Tibial nerve (tissue), 4 donors: ENCODE data around the gene HTR3D. TPM values are rescaled to one million over a fixed set of nuclear protein-coding genes. Genes with fewer than 3 reads are reported as not detected.
"Not testable (repeated sequence)": the region's sequence is repeated elsewhere in the genome, so short reads cannot be mapped to it uniquely, and the experiment has no call there.

Experiments used
- DNase-seq, 2 donors: peaks; one replicate each; pipeline ENCODE4 v3.0.0-alpha.2; 2019; ENCODE audit warnings: low spot score in 2 of 2
- H3K27ac ChIP-seq, 4 donors: fragments of 200-600 bp; sonication (generic) in 3 of 4; one replicate each; pipeline ENCODE4 v1.5.1; 2017 to 2019; ENCODE audit warnings: mild to moderate bottlenecking in 1 of 4
- H3K27me3 ChIP-seq, 2 donors: fragments of 200-600 bp; sonication (generic) in 1 of 2; one replicate each; pipeline versions ENCODE4 v1.5.1 to v1.6.0; 2017 to 2019
- H3K36me3 ChIP-seq, 3 donors: fragments of 200-600 bp; sonication (generic); one replicate each; pipeline ENCODE4 v1.5.1; 2018 to 2019
- H3K4me1 ChIP-seq, 4 donors: fragments of 200-600 bp; sonication (generic) in 3 of 4; one replicate each; pipeline ENCODE4 v1.5.1; 2017 to 2019
- H3K4me3 ChIP-seq, 4 donors: fragments of 200-600 bp; sonication (generic) in 3 of 4; one replicate each; pipeline ENCODE4 v1.5.1; 2017 to 2019; ENCODE audit warnings: mild to moderate bottlenecking in 1 of 4, moderate library complexity in 1 of 4
- H3K9me3 ChIP-seq, 4 donors: fragments of 200-600 bp; sonication (generic) in 3 of 4; one replicate each; pipeline ENCODE4 v1.5.1; 2017 to 2019
- CTCF ChIP-seq, 5 experiments: fragments of 200-600 bp in 3 of 5; fragments of 450-650 bp in 2 of 5; sonication (generic) in 3 of 5; IDR thresholded peaks; one replicate each; pipeline ENCODE4 v1.5.1; 2016 to 2019; ENCODE audit warnings: antibody characterized with exemption in 5 of 5, mild to moderate bottlenecking in 3 of 5, moderate library complexity in 2 of 5
- EP300 ChIP-seq, 2 donors: sonication (generic); formaldehyde crosslinking; IDR thresholded peaks; one replicate each; pipeline ENCODE4 v1.6.1; 2017; ENCODE audit warnings: antibody characterized with exemption in 2 of 2, mild to moderate bottlenecking in 1 of 2
- POLR2A ChIP-seq, 2 donors: fragments of 450-650 bp; IDR thresholded peaks; one replicate each; pipeline ENCODE4 v1.6.1; 2017; ENCODE audit warnings: antibody characterized with exemption in 2 of 2, mild to moderate bottlenecking in 2 of 2, moderate library complexity in 2 of 2
- WGBS, 2 donors: methylation state at CpG; one replicate each; pipeline ENCODE4 v1.1.5; 2018; 5-methylcytosine and 5-hydroxymethylcytosine counted together
- total RNA-seq, 4 donors: library from RNA; depleted of rRNA; stranded (reverse); fragments of >200 nt; gene quantifications; one replicate each; pipeline ENCODE4 v1.1.0, GENCODE V29; 2016

Gene HTR3D
- total RNA-seq, 4 donors from 2014 or later, result not detected

GRCh38 chr3:184003187-184003967, 28.2 kb upstream of the HTR3D start:
- Histone ChIP-seq H3K27me3 (no peaks in the 10 kb centered on the region), H3K4me3 (no peak overlapping the region), H3K4me1 (peaks cover 0 to 25% (median 0%) of the 10 kb centered on the region in 4 donors), H3K27ac (no peak overlapping the region), H3K36me3 (peaks cover 0 to 8% (median 0%) of the 10 kb centered on the region in 3 donors), H3K9me3 (no peaks in the 10 kb centered on the region)
- no peak for TF ChIP-seq EP300 (IDR thresholded peaks at IDR 0.05)
- no peak for TF ChIP-seq POLR2A (IDR thresholded peaks at IDR 0.05)
- no peak for TF ChIP-seq CTCF (IDR thresholded peaks at IDR 0.05)
- no peak for DNase-seq
- 84 to 85% methylated on average over 5 of the region's 5 CpGs for WGBS, 2 donors

DNA sequence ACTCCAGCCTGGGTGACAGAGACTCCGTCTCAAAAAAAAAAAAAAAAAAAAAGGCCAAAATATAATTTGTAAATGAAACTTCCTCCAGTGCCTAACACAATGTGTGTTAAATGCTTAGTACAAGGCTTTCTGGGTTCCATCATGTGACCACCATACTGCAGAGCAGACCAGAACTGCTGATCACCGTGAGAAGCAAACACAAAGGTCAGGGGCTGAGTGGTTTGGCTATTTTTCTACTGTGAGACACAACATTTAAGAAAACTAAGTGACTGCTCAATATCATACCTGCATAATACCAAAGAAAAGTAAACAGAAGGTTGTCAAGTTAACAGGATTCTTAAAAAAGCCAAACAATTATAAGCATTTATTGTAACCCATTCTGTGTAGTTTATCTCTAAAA, 27.1 kb upstream of the HTR3D start:
- peaks cover 0 to 19% (median 0%) of the 10 kb centered on the region in 3 donors for H3K36me3 ChIP-seq
- no peak overlapping the region for H3K4me3 ChIP-seq
- peak in 1 of 2 donors; percentile 26 for DNase-seq
- H3K4me1 ChIP-seq, result peaks cover 0 to 25% (median 0%) of the 10 kb centered on the region in 4 donors
- 50 to 68% methylated on average over 2 of the region's 2 CpGs for WGBS, 2 donors
- H3K27ac ChIP-seq, result no peak overlapping the region
- H3K9me3 ChIP-seq, result no peaks in the 10 kb centered on the region
- peak in 1 of 2 donors; percentile 52 for TF ChIP-seq EP300 (IDR thresholded peaks at IDR 0.05)
- TF ChIP-seq POLR2A (IDR thresholded peaks at IDR 0.05), result no peak
- no peak for TF ChIP-seq CTCF (IDR thresholded peaks at IDR 0.05)
- H3K27me3 ChIP-seq, result no peaks in the 10 kb centered on the region

DNA sequence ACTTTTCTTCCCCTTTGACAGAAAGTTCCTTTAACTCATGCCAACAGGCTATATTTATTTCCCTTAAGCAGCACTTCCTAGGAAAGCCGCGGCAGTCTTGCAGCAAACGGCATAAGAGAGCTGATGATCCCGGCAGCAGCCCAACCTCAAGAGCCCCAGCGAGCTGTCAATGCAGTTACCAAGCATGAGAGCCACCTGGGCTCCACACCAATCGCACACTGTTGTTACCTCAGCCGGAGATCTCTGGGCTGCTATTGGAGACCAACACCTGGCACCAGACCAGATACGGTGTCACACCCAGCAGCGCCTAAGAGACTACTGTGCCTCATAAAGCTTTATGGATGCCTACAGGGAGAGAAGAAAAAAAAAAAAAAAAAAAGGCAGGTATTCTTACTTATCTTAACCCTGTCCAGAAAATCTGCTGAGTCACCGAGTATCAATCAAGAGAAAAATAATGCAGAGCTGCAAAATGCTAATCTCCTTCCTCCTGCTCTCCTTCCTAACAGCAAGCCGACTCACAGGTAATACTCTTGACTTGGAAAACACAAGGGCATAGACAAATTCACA, 25.5 kb upstream of the HTR3D start:
- H3K36me3 ChIP-seq, result peaks cover 0 to 28% (median 0%) of the 10 kb centered on the region in 3 donors
- peak overlapping the region in 2 of 4 donors; percentile 48 to 63 for H3K27ac ChIP-seq
- H3K4me3 ChIP-seq, result peak overlapping the region in 1 of 4 donors; percentile 36
- TF ChIP-seq EP300 (IDR thresholded peaks at IDR 0.05) (peak in 1 of 2 donors; percentile 31), CTCF (IDR thresholded peaks at IDR 0.05) (no peak)
- 50 to 60% methylated on average over 11 of the region's 11 CpGs for WGBS, 2 donors
- H3K4me1 ChIP-seq, result peaks cover 0 to 25% (median 0%) of the 10 kb centered on the region in 4 donors
- H3K27me3 ChIP-seq, result no peaks in the 10 kb centered on the region
- H3K9me3 ChIP-seq, result no peaks in the 10 kb centered on the region
- peak in 1 of 2 donors; percentile 38 for DNase-seq

GRCh38 chr3:184007143-184007813, 24.3 kb upstream of the HTR3D start:
- H3K4me1 ChIP-seq, result peaks cover 0 to 25% (median 0%) of the 10 kb centered on the region in 4 donors
- H3K9me3 ChIP-seq, H3K4me3 ChIP-seq, H3K27ac ChIP-seq, DNase-seq, H3K27me3 ChIP-seq: not testable (repeated sequence)
- 90 to 92% methylated on average over 11 of the region's 11 CpGs for WGBS, 2 donors
- peaks cover 0 to 39% (median 0%) of the 10 kb centered on the region in 3 donors for H3K36me3 ChIP-seq

DNA sequence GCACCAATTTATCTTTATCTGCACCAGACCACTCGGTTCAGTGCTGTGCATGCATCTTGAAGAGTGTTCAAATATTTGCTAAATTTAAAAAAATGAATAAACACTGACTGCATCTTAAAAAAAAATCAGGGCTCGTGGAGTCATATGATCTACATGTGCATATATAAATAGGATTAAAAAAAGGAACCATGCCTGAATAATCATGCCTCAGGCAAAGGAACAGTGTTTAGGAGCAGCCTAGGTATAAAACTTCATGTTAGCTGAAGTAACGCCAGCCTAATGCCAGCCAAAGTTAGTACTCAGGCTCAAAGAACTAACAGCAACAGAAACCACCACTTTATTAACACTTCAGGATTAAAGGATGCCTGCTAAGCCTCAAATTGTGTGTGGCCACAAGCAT, 23.4 kb upstream of the HTR3D start:
- TF ChIP-seq EP300 (IDR thresholded peaks at IDR 0.05) (no peak), CTCF (IDR thresholded peaks at IDR 0.05) (no peak), POLR2A (IDR thresholded peaks at IDR 0.05) (no peak)
- Histone ChIP-seq H3K27ac (no peak overlapping the region), H3K4me1 (peaks cover 0 to 25% (median 0%) of the 10 kb centered on the region in 4 donors), H3K4me3 (no peak overlapping the region), H3K9me3 (no peaks in the 10 kb centered on the region), H3K36me3 (peaks cover 0 to 48% (median 0%) of the 10 kb centered on the region in 3 donors), H3K27me3 (no peaks in the 10 kb centered on the region)
- DNase-seq, result no peak
- 63 to 70% methylated on average over 3 of the region's 3 CpGs for WGBS, 2 donors
